ENCODE measurements around the gene RTBDN. TPM values are rescaled to one million over a fixed set of nuclear protein-coding genes. Genes with fewer than 3 reads are reported as not detected.
A peak's percentile ranks its signal among the peaks of the same experiment; 100 is the strongest.

Gene RTBDN
- total RNA-seq, 1 donor from 2014 or later = not detected

DNA sequence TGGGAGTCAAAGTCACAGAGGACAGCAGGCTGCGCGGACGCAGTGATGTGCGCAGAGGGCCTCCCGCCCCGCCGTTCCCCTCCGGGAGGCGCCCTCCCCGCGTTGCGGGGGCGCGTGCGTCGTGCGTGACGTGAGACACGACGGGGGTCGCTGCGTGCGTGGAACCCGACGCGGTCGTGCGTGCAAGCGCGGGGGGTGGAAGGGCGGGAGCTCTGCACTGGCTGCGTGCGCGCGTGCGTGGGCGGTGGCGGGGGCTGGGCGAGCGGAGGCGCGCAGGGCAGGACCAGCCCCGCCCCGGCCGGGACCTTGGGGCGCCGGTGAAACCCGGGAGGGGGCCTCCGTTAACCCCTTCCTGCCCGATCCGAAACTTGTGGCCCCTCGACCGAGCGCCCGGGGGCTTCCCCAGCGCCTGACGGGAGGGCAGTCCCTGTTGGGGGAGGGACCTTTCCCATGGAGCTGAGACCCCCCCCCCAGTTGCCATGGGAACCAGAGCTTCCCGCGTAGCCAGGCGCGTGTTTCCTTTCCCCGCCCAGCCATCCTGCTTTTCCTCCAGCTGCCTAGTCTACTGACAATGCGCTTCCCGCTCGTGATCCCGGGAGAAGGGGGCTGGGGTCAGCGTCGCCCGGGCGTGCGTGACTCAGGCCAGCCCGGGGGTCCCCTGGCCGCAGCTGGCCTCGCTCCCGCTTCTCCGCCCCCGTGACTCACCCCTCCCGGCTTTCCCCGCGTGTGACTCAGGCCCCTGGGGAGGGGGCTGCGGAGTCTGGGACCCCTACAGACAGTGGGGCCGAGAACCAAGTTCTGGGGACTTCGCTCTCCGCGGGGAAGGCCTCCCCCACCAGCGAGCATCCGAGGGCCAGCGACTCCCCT lies 51.7 kb downstream of the RTBDN start:
- peak; percentile 98 for DNase-seq (ENCODE audit: low spot score)

DNA sequence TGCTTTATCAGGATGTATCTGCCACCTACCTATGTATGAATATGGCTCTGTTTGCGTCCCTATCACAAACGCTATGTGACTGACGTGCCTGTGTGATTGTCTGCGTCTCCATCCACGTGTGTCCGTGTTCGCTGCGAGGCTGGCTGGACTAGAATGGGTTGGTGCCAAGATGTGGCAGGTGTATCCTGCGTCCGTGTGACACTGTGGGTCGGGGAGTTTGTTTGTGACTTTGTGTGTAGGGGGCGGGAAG lies 52.3 kb downstream of the RTBDN start:
- DNase-seq (ENCODE audit: low spot score) = no peak

DNA sequence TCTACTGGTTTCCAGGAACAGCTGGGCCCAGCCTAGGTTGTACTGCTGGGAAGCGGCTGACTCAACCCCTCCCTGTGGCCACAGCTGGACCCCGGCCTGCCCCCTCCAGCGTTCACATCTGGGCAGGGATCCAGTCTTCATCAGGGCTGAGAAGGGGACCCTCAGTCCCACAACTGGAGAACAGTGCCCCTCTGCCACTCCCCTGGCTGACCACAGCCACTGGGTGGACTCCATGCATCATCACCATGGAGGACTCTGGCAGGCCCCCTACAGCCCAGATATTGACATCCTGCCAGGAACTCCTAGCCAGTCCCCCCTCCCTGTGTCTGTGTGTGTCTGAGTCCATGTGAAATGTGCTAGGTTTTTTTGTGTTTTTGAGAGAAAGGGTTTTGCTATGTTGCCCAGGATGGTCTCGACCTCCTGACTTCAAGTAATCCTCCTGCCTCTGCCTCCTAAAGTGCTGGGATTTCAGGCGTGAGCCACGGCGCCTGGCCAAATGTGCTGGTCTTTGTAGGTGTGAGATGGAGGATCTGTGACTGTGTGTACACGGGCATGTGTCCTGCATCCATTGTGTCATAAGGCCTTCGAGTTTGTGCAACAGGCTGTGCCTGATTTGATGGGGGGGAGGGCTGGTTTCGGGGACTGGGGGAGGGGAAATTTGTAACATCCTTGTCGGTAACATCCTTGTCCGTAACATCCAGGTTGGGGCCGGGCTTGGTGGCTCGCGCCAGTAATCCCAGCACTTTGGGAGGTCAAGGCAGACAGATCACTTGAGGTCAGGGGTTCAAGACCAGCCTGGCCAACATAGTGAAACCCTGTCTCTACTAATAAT lies 55.0 kb downstream of the RTBDN start:
- DNase-seq (ENCODE audit: low spot score) = peak; percentile 93

DNA sequence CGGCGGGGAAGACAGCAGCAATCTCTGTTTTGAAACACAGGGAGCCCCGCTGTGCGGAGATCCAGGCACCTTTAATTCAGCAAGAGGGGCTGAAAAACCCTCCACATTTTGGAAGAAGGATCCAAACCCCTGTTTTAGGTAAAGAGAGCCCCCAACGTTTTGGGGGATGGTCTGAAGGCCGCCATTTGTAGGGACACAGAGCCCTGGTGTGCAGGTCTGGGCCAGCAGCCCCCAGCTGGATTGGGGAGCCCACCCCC lies 55.5 kb downstream of the RTBDN start:
- DNase-seq (ENCODE audit: low spot score) = no peak

DNA sequence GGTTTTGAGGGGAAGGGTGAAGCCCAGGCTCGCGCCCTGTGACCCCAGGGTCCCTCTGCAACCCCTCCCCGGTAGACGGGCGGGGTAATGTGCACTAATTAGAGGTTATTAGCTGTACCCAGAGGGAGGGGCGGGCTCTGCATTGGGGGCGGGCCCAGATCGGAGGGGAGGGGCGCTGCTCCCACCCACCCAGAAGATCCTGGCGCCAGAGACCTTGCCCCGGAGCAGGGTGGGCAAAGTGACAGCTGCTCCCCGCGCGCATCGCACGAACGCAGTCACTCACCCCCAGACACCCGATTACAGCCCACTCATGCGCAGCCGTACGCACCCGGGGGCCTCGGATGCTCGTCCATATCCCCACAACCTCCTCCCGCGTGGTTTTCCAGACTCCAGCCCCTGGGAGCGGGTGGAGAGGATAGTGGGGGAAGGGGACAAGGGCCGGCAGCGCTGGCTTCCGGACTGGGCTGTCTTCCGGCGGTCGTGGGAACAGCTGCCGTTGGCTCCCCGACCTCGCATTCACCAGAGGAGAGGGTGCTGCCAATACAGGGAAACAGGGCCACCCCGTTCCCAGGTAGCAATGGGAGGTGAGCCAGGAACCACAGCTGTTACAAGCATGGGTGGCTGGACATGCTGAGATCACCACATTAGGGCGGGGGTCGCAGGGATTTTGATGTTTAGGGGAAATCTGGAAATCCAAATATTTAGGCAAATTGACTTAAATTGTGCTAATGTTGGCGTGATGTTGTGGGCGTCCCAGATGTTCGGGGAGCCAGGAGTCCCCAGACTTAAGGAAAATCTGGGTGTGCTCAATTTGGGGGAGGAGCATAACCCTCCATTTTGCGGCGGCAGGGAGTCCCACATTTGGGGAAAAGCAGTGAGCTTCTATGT lies 56.1 kb downstream of the RTBDN start:
- peak; percentile 91 for DNase-seq (ENCODE audit: low spot score)

DNA sequence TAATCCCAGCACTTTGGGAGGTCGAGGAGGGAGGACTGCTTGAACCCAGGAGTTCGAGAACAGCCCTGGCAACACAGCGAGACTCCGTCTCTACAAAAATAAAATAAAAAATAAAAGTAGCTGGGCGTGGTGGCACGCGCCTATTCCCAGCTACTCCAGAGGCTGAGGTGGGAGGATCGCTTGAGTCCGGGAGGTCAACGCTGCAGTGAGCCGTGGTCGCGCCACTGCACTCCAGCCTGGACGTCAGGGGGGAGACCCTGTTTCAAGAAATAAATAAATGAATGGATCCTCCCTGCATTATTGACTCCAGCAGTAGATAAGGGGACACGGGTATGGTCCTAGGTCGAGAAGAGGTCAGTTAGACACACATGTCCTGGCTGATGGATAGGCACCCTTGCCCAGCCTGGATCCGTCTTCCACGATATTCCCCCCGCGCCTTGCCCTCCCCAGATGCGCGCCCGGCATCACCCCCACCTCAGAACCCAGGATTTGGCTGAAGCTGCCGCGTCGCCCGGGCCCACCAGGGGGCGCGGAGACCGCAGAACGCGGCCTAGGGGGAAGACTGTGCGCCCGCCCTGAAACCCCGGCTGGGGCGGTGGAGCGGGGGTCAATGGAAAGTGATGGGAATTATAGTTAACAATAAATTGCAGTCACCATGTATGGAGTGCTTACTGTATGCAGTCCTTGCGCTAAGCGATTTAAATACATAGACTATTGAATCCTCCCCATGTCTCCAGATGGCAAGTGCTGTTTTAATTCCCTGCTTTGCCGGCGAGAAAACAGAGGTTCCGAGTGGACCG lies 57.0 kb downstream of the RTBDN start:
- peak; percentile 96 for DNase-seq (ENCODE audit: low spot score)

Small RNA genes within 50 kb of the gene (microRNA-seq; reads per million reads assigned to microRNA genes)
- gene MIR5684 (ENCODE audit: borderline number of aligned reads) (not detected), gene MIR6794 (ENCODE audit: borderline number of aligned reads) (not detected)

Other genes with a start within 250 kb of the RTBDN start
- 4.6 TPM for gene ZNF490, start 223.8 kb downstream of the RTBDN start, total RNA-seq
- 24.1 TPM for gene ZNF791, start 223.7 kb downstream of the RTBDN start, total RNA-seq
- 106 TPM for gene MAN2B1, start 167.8 kb downstream of the RTBDN start, total RNA-seq
- gene WDR83, start 167.8 kb downstream of the RTBDN start, total RNA-seq = 7.2 TPM
- gene DHPS, start 152.7 kb downstream of the RTBDN start, total RNA-seq = 46.3 TPM
- gene GNG14, start 146.6 kb downstream of the RTBDN start, total RNA-seq = not detected
- 4.4 TPM for gene FBXW9, start 137.9 kb downstream of the RTBDN start, total RNA-seq
- 79.4 TPM for gene TNPO2, start 110.6 kb downstream of the RTBDN start, total RNA-seq
- 139 TPM for gene TRIR, start 99.9 kb downstream of the RTBDN start, total RNA-seq
- gene GET3, start 97.1 kb downstream of the RTBDN start, total RNA-seq = 57.6 TPM
- not detected for gene BEST2, start 82.8 kb downstream of the RTBDN start, total RNA-seq
- 57.7 TPM for gene HOOK2, start 59.0 kb downstream of the RTBDN start, total RNA-seq
- 800 TPM for gene JUNB, start 43.1 kb downstream of the RTBDN start, total RNA-seq
- gene PRDX2, start 32.8 kb downstream of the RTBDN start, total RNA-seq = 238 TPM
- gene THSD8, start 32.5 kb downstream of the RTBDN start, total RNA-seq = 2.1 TPM
- 2.7 TPM for gene RNASEH2A, start 28.0 kb downstream of the RTBDN start, total RNA-seq
- 0.90 TPM for gene MAST1, start 3.9 kb upstream of the RTBDN start, total RNA-seq
- gene DNASE2, start 46.9 kb upstream of the RTBDN start, total RNA-seq = 28.9 TPM
- gene KLF1, start 52.6 kb upstream of the RTBDN start, total RNA-seq = not detected
- 23.3 TPM for gene GCDH, start 56.6 kb upstream of the RTBDN start, total RNA-seq
- gene SYCE2, start 84.7 kb upstream of the RTBDN start, total RNA-seq = not detected
- gene FARSA, start 99.1 kb upstream of the RTBDN start, total RNA-seq = 51.6 TPM
- 877 TPM for gene CALR, start 104.0 kb upstream of the RTBDN start, total RNA-seq
- gene RAD23A, start 111.3 kb upstream of the RTBDN start, total RNA-seq = 143 TPM
- 19.8 TPM for gene GADD45GIP1, start 122.6 kb upstream of the RTBDN start, total RNA-seq
- gene DAND5, start 135.0 kb upstream of the RTBDN start, total RNA-seq = not detected
- gene NFIX, start 160.9 kb upstream of the RTBDN start, total RNA-seq = 166 TPM